Panc1 (cell line): Measurements from ENCODE around the gene SUFU. TPM values are rescaled to one million over a fixed set of nuclear protein-coding genes. Genes with fewer than 3 reads are reported as not detected.

ENCODE experiments used
- ATAC-seq: fragments of 200-7000 bp; cut with Tn5 transposase; 2 replicates; pipeline ENCODE4 v1.9.1; 2020; ENCODE audit warnings: mild to moderate bottlenecking, moderate library complexity
- BruUV-seq: library from RNA; stranded (reverse); fragments of 400-500 nt; replicated peaks from 2 replicates; lab custom pipeline; 2021; lab: Mats Ljungman, UMichigan
- CTCF ChIA-PET: fragments of 300-600 bp; sonication (Branson Sonifier 250); formaldehyde crosslinking; loops from one replicate; lab custom pipeline; 2022; ENCODE audit warnings: antibody characterized with exemption; lab: Charles Lee
- POLR2A ChIA-PET: fragments of 300-600 bp; sonication (Branson Sonifier 250); formaldehyde crosslinking; loops from one replicate; lab custom pipeline; 2022; ENCODE audit warnings: antibody characterized with exemption; lab: Charles Lee
- DNase-seq: peaks from one replicate; pipeline ENCODE4 v3.0.0-alpha.2; 2010; ENCODE audit warnings: low read depth, low spot score
- H3K27ac ChIP-seq: 2 replicates; pipeline ENCODE4 v1.5.1; 2011; ENCODE audit warnings: mild to moderate bottlenecking, low read length, inconsistent platforms
- H3K27me3 ChIP-seq: fragments of 200-500 bp; sonication (Bioruptor generic); 2 replicates; pipeline ENCODE4 v1.6.0; 2014; ENCODE audit warnings: low read length, inconsistent platforms; ENCODE audit not compliant: control insufficient read depth, insufficient read depth
- H3K36me3 ChIP-seq: fragments of 200-500 bp; sonication (Bioruptor generic); 2 replicates; pipeline ENCODE4 v1.5.1; 2014; ENCODE audit warnings: inconsistent platforms, mild to moderate bottlenecking, low read length, moderate library complexity; ENCODE audit not compliant: control insufficient read depth, insufficient read depth
- H3K4me1 ChIP-seq: 2 replicates; pipeline ENCODE4 v1.5.1; 2011; ENCODE audit warnings: inconsistent platforms, mild to moderate bottlenecking, low read length, moderate library complexity; ENCODE audit not compliant: control insufficient read depth, insufficient read depth
- H3K4me3 ChIP-seq, 2 experiments: 2 replicates each; pipeline ENCODE4 v1.5.1; 2011 to 2012; ENCODE audit warnings: low read depth in 2 of 2, low read length in 2 of 2, mild to moderate bottlenecking in 2 of 2, inconsistent platforms in 1 of 2, moderate library complexity in 1 of 2
- H3K9me3 ChIP-seq: fragments of 200-500 bp; sonication (Bioruptor generic); 2 replicates; pipeline ENCODE4 v1.5.1; 2014; ENCODE audit warnings: low read depth, mild to moderate bottlenecking, inconsistent platforms, low read length, moderate library complexity; ENCODE audit not compliant: control insufficient read depth, insufficient read depth
- POLR2AphosphoS5 ChIP-seq: IDR thresholded peaks from 2 replicates; pipeline ENCODE4 v1.6.1; 2012; ENCODE audit warnings: mild to moderate bottlenecking, low read depth, low read length, moderate library complexity
- SIN3A ChIP-seq: IDR thresholded peaks from 2 replicates; pipeline ENCODE4 v1.6.1; 2012; ENCODE audit warnings: low read depth, mild to moderate bottlenecking, low read length, moderate library complexity, borderline replicate concordance; ENCODE audit not compliant: insufficient read depth
- TCF7L2 ChIP-seq: IDR thresholded peaks from 2 replicates; pipeline ENCODE4 v1.6.1; 2011; ENCODE audit warnings: mild to moderate bottlenecking, low read depth, low read length, inconsistent platforms
- in situ Hi-C: cut with HindIII; loops from 2 replicates; pipeline ENCODE4 v1.10.0; 2016; ENCODE audit warnings: low sequenced_read_pairs, low pct_unique_long_range_greater_than_20kb
- intact Hi-C: fragments of 100-400 bp; cut with micrococcal nuclease; formaldehyde crosslinking; loops from one replicate; pipeline ENCODE4 v1.10.0; 2022; ENCODE audit not compliant: unreplicated experiment
- total RNA-seq: library from RNA; stranded (reverse); gene quantifications from one replicate; pipeline ENCODE4 v1.2.1, GENCODE V29; 2021; ENCODE audit not compliant: unreplicated experiment
- TF ChIP-seq, protein P1 (sequence below): fragments of 450-650 bp; IDR thresholded peaks from 2 replicates; pipeline ENCODE4 v1.5.1; 2017; ENCODE audit warnings: mild to moderate bottlenecking
- TF ChIP-seq, protein P2 (sequence below), 2 experiments: IDR thresholded peaks; 2 replicates each; pipeline ENCODE4 v1.6.1; 2011 to 2012; ENCODE audit warnings: low read depth in 2 of 2, control low read depth in 1 of 2, low read length in 1 of 2, mild to moderate bottlenecking in 1 of 2, moderate library complexity in 1 of 2; ENCODE audit not compliant: insufficient read depth in 1 of 2

The SUFU gene
- total RNA-seq, 1 experiment from 2014 or later: 9.5 TPM

DNA sequence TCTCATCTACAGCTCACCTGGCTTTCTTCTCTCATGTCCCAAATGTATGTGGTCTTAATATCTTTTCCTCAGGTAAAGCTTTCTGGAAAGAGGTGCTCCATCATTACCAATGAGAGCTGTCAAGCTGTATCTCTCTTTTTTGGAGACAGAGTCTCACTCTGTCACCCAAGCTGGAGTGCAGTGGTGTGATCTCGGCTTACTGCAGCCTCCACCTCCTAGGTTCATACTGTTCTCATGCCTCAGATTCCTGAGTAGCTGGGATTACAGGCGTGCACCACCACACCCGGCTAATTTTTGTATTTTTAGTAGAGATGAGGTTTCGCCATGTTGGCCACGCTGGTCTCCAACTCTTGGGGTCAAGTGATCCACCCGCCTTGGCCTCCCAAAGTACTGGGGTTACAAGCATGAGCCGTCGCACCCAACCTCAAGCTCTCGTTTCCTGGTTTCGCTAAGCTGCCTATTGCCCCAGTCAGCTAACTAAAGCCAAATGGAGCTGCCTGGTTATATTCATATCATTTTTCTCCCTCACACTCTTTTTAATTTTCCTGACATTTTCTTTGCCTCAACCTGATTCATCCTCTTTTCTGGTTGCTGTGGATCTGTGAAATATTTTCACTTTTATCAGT is 60.5 kb downstream of the SUFU start:
- BruUV-seq: no TSS peak
- Histone ChIP-seq H3K4me3 (no peak overlapping the region), H3K27ac (no peak overlapping the region), H3K9me3 (no peaks in the 10 kb centered on the region), H3K36me3 (no peaks in the 10 kb centered on the region), H3K27me3 (no peaks in the 10 kb centered on the region), H3K4me1 (no peaks in the 10 kb centered on the region)
- no peak for ATAC-seq
- intact Hi-C loops (no loop called here), in situ Hi-C loops (no loop called here)
- ChIA-PET CTCF (no interaction called here), POLR2A (no interaction called here)
- no peak for DNase-seq
- TF ChIP-seq, protein P1, sequence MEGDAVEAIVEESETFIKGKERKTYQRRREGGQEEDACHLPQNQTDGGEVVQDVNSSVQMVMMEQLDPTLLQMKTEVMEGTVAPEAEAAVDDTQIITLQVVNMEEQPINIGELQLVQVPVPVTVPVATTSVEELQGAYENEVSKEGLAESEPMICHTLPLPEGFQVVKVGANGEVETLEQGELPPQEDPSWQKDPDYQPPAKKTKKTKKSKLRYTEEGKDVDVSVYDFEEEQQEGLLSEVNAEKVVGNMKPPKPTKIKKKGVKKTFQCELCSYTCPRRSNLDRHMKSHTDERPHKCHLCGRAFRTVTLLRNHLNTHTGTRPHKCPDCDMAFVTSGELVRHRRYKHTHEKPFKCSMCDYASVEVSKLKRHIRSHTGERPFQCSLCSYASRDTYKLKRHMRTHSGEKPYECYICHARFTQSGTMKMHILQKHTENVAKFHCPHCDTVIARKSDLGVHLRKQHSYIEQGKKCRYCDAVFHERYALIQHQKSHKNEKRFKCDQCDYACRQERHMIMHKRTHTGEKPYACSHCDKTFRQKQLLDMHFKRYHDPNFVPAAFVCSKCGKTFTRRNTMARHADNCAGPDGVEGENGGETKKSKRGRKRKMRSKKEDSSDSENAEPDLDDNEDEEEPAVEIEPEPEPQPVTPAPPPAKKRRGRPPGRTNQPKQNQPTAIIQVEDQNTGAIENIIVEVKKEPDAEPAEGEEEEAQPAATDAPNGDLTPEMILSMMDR: no peak
- TF ChIP-seq SIN3A: no peak

DNA sequence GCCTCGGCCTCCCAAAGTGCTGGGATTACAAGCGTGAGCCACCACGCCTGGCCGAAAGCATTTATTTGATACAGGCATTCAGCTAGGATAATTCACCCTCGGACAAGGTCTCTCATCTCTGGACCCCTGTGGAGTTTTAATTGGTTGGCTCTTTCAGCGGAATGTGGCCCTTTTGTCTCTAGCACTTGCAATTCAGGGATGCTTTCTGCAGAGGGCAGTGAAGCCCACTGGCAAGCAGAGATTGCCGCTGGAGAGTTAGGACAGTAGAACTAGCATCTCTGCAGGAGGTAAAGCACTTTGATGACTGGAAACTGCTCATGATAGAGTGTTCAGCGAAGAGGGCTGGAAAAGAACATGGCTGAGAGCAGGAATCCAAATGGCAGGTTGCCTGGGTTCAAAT is 62.0 kb downstream of the SUFU start:
- no peak for ATAC-seq
- CTCF ChIA-PET: no interaction called here
- in situ Hi-C loops: no loop called here

More for the DNA sequence above, 62.0 kb downstream of the SUFU start:
- TF ChIP-seq, protein P1: no peak
- TF ChIP-seq, protein P2, sequence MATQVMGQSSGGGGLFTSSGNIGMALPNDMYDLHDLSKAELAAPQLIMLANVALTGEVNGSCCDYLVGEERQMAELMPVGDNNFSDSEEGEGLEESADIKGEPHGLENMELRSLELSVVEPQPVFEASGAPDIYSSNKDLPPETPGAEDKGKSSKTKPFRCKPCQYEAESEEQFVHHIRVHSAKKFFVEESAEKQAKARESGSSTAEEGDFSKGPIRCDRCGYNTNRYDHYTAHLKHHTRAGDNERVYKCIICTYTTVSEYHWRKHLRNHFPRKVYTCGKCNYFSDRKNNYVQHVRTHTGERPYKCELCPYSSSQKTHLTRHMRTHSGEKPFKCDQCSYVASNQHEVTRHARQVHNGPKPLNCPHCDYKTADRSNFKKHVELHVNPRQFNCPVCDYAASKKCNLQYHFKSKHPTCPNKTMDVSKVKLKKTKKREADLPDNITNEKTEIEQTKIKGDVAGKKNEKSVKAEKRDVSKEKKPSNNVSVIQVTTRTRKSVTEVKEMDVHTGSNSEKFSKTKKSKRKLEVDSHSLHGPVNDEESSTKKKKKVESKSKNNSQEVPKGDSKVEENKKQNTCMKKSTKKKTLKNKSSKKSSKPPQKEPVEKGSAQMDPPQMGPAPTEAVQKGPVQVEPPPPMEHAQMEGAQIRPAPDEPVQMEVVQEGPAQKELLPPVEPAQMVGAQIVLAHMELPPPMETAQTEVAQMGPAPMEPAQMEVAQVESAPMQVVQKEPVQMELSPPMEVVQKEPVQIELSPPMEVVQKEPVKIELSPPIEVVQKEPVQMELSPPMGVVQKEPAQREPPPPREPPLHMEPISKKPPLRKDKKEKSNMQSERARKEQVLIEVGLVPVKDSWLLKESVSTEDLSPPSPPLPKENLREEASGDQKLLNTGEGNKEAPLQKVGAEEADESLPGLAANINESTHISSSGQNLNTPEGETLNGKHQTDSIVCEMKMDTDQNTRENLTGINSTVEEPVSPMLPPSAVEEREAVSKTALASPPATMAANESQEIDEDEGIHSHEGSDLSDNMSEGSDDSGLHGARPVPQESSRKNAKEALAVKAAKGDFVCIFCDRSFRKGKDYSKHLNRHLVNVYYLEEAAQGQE (IDR thresholded peaks at IDR 0.05; ENCODE audit: insufficient read depth in 1 of 2, low read depth in 2 of 2, low read length in 1 of 2): no peak
- TF ChIP-seq POLR2AphosphoS5: no peak
- TF ChIP-seq SIN3A: no peak
- no peak for TF ChIP-seq TCF7L2
- no peak overlapping the region for H3K4me3 ChIP-seq
- H3K9me3 ChIP-seq: no peaks in the 10 kb centered on the region
- BruUV-seq: no TSS peak
- no peak overlapping the region for H3K27ac ChIP-seq
- intact Hi-C loops: no loop called here
- DNase-seq: no peak
- H3K27me3 ChIP-seq: no peaks in the 10 kb centered on the region
- no peaks in the 10 kb centered on the region for H3K4me1 ChIP-seq
- no peaks in the 10 kb centered on the region for H3K36me3 ChIP-seq
- POLR2A ChIA-PET: no interaction called here
